HepG2 (cell line): Measurements from ENCODE around the gene ACD. TPM values are rescaled to one million over a fixed set of nuclear protein-coding genes. Genes with fewer than 3 reads are reported as not detected.
A peak's percentile ranks its signal among the peaks of the same experiment; 100 is the strongest.

Experiments used
- ARID2 ChIP-seq: sonication (generic); formaldehyde crosslinking; IDR thresholded peaks from 2 replicates; pipeline ENCODE4 v1.8.1; 2022; ENCODE audit warnings: mild to moderate bottlenecking, missing genetic modification reagents, borderline replicate concordance
- CBX2 ChIP-seq, 2 experiments: fragments of 200-600 bp in 1 of 2; sonication (generic); formaldehyde crosslinking in 1 of 2; IDR thresholded peaks; 2 replicates each; pipeline versions ENCODE4 v1.7.0 to v1.8.1; 2018 to 2022; ENCODE audit warnings: low read depth in 2 of 2, low read length in 1 of 2, mild to moderate bottlenecking in 1 of 2, missing genetic modification reagents in 1 of 2
- CCAR2 ChIP-seq: fragments of 200-400 bp; formaldehyde crosslinking; optimal IDR thresholded peaks from 2 replicates; pipeline ENCODE3; 2018; ENCODE audit warnings: low read depth, mild to moderate bottlenecking, low read length, moderate library complexity
- ERF ChIP-seq: IDR thresholded peaks from 2 replicates; pipeline ENCODE4 v1.6.1; 2018; ENCODE audit warnings: missing biosample characterization, missing genetic modification reagents
- HDAC1 ChIP-seq: sonication (generic); formaldehyde crosslinking; IDR thresholded peaks from 2 replicates; pipeline ENCODE4 v1.5.1; 2020; ENCODE audit warnings: mild to moderate bottlenecking, missing genetic modification reagents
- HNRNPLL ChIP-seq: fragments of 200-400 bp; formaldehyde crosslinking; IDR thresholded peaks from 2 replicates; pipeline ENCODE4 v1.6.1; 2017; ENCODE audit warnings: mild to moderate bottlenecking, low read depth, low read length; ENCODE audit not compliant: poor library complexity, severe bottlenecking
- MED13 ChIP-seq: sonication (generic); formaldehyde crosslinking; IDR thresholded peaks from 2 replicates; pipeline ENCODE4 v1.5.0; 2020; ENCODE audit warnings: missing genetic modification reagents
- MIER2 ChIP-seq: IDR thresholded peaks from 2 replicates; pipeline ENCODE4 v1.6.1; 2016; ENCODE audit warnings: missing biosample characterization, missing genetic modification reagents
- NFKBIZ ChIP-seq: IDR thresholded peaks from 2 replicates; pipeline ENCODE4 v1.6.1; 2018; ENCODE audit warnings: missing genetic modification reagents, missing compliant biosample characterization
- RFXANK ChIP-seq: IDR thresholded peaks from 2 replicates; pipeline ENCODE4 v1.6.1; 2016
- RXRA ChIP-seq: sonication (generic); formaldehyde crosslinking; IDR thresholded peaks from 2 replicates; pipeline ENCODE4 v1.5.1; 2020; ENCODE audit warnings: missing genetic modification reagents
- SALL2 ChIP-seq: sonication (generic); formaldehyde crosslinking; IDR thresholded peaks from 2 replicates; pipeline ENCODE4 v1.8.1; 2023; ENCODE audit warnings: mild to moderate bottlenecking, missing genetic modification reagents, inconsistent platforms
- THAP11 ChIP-seq: IDR thresholded peaks from 2 replicates; pipeline ENCODE4 v1.6.1; 2016; ENCODE audit warnings: missing biosample characterization, missing genetic modification reagents
- TOE1 ChIP-seq: sonication (generic); formaldehyde crosslinking; IDR thresholded peaks from 2 replicates; pipeline ENCODE4 v1.4.0; 2020; ENCODE audit warnings: mild to moderate bottlenecking, missing genetic modification reagents
- ZNF619 ChIP-seq: sonication (generic); formaldehyde crosslinking; IDR thresholded peaks from 2 replicates; pipeline ENCODE4 v1.4.0; 2020; ENCODE audit warnings: mild to moderate bottlenecking, missing genetic modification reagents
- polyA plus RNA-seq, 8 experiments: library from polyadenylated mRNA; depleted of rRNA in 3 of 8; stranded (reverse) in 7 of 8; unstranded in 1 of 8; fragments of >200 nt; fragmentation: Illumina TruSeq in 4 of 8; extraction: Trizol in 4 of 8; gene quantifications; 2 replicates each; pipeline versions ENCODE4 v1.2.1 to v1.2.3, GENCODE V29; 2011 to 2016; ENCODE audit warnings: low read depth in 4 of 8, missing spikeins in 1 of 8, mixed read lengths in 1 of 8; ENCODE audit not compliant: insufficient read depth in 1 of 8
- total RNA-seq, 5 experiments: library from RNA; depleted of rRNA; stranded (reverse); fragments of >200 nt; fragmentation: Illumina TruSeq; extraction: Trizol; gene quantifications; 2 replicates each; pipeline ENCODE4 v1.2.3, GENCODE V29; 2016; ENCODE audit warnings: low read depth in 1 of 5
- TF ChIP-seq, protein P1 (sequence below): sonication (generic); formaldehyde crosslinking; IDR thresholded peaks from 2 replicates; pipeline ENCODE4 v1.8.1; 2023; ENCODE audit warnings: mild to moderate bottlenecking, missing genetic modification reagents
- TF ChIP-seq, protein P2 (sequence below): IDR thresholded peaks from 2 replicates; pipeline ENCODE4 v1.4.0; 2020; ENCODE audit warnings: mild to moderate bottlenecking, missing genetic modification reagents
- TF ChIP-seq, protein P3 (sequence below): sonication (generic); formaldehyde crosslinking; IDR thresholded peaks from 2 replicates; pipeline ENCODE4 v1.8.1; 2022; ENCODE audit warnings: mild to moderate bottlenecking, missing genetic modification reagents

ACD gene
- total and polyA plus RNA-seq, 2 of the 13 experiments (the other 11 are each of a cell fraction or from before 2014, with no cell fraction given), result 32.6 to 38.3 TPM

DNA sequence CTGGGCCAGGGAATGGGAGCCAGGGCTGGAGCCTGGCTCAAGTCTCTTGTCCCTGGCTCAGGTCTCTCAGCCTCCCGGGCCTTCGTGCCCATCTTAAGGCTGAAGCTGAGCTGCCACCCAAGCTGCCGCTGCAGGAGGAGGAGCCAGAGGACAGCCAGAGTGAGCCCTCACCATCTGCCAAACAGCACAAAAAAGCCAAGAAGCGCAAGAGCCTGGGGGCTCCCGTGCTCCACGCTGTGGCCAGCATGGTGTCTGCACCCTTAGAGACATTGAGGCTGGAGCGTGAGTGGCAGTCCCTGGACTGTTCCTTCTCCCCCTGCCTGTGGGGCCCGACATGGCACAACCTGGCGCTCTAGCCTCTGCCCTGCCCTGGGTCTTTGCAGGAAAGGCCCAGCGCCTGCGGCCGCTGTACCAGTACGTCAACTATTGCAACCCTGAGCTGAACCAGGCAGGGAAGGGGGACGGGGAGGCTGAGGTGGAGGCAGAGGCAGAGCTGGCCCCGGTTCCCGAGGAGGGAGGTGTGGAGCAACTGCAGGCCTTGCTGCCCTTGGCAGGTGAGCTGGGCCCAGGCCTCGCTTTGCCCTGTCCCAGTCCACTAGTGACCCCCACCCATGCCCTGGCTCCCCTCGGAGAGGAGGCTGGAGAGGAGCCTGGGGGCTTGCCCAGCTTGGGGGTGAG is 7.9 kb upstream of the ACD start (continued):
- TF ChIP-seq MIER2 (CRISPR knock-in tag), result peak; percentile 90
- peak; percentile 37; the same call in 1 of the 2 replicates for TF ChIP-seq SALL2
- TF ChIP-seq HDAC1, result peak; percentile 55
- TF ChIP-seq ARID2 (CRISPR knock-in tag), result peak; percentile 93; the same call in 1 of the 2 replicates
- TF ChIP-seq RFXANK (CRISPR knock-in tag), result peak; percentile 89; the same call in 1 of the 2 replicates
- TF ChIP-seq NFKBIZ (CRISPR knock-in tag), result 0 out of 2 replicates have a peak, but pooled peaks have one; percentile 60
- TF ChIP-seq CBX2 (IDR thresholded peaks at IDR 0.05; ENCODE audit: low read depth, low read length), result no peak
- TF ChIP-seq CBX2 (CRISPR knock-in tag; IDR thresholded peaks at IDR 0.05; ENCODE audit: low read depth), result 0 out of 2 replicates have a peak, but pooled peaks have one; percentile 79
- TF ChIP-seq ERF, result peak; percentile 94
- peak; percentile 92 for TF ChIP-seq THAP11 (CRISPR knock-in tag)
- no peak for TF ChIP-seq CCAR2
- TF ChIP-seq MED13 (CRISPR knock-in tag), result no peak
- no peak; the same call in 1 of the 2 replicates for TF ChIP-seq RXRA (CRISPR knock-in tag)
- TF ChIP-seq, protein P1, sequence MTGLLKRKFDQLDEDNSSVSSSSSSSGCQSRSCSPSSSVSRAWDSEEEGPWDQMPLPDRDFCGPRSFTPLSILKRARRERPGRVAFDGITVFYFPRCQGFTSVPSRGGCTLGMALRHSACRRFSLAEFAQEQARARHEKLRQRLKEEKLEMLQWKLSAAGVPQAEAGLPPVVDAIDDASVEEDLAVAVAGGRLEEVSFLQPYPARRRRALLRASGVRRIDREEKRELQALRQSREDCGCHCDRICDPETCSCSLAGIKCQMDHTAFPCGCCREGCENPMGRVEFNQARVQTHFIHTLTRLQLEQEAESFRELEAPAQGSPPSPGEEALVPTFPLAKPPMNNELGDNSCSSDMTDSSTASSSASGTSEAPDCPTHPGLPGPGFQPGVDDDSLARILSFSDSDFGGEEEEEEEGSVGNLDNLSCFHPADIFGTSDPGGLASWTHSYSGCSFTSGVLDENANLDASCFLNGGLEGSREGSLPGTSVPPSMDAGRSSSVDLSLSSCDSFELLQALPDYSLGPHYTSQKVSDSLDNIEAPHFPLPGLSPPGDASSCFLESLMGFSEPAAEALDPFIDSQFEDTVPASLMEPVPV (CRISPR knock-in tag), result 0 out of 2 replicates have a peak, but pooled peaks have one; percentile 21
- TF ChIP-seq, protein P2, sequence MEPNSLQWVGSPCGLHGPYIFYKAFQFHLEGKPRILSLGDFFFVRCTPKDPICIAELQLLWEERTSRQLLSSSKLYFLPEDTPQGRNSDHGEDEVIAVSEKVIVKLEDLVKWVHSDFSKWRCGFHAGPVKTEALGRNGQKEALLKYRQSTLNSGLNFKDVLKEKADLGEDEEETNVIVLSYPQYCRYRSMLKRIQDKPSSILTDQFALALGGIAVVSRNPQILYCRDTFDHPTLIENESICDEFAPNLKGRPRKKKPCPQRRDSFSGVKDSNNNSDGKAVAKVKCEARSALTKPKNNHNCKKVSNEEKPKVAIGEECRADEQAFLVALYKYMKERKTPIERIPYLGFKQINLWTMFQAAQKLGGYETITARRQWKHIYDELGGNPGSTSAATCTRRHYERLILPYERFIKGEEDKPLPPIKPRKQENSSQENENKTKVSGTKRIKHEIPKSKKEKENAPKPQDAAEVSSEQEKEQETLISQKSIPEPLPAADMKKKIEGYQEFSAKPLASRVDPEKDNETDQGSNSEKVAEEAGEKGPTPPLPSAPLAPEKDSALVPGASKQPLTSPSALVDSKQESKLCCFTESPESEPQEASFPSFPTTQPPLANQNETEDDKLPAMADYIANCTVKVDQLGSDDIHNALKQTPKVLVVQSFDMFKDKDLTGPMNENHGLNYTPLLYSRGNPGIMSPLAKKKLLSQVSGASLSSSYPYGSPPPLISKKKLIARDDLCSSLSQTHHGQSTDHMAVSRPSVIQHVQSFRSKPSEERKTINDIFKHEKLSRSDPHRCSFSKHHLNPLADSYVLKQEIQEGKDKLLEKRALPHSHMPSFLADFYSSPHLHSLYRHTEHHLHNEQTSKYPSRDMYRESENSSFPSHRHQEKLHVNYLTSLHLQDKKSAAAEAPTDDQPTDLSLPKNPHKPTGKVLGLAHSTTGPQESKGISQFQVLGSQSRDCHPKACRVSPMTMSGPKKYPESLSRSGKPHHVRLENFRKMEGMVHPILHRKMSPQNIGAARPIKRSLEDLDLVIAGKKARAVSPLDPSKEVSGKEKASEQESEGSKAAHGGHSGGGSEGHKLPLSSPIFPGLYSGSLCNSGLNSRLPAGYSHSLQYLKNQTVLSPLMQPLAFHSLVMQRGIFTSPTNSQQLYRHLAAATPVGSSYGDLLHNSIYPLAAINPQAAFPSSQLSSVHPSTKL (CRISPR knock-in tag), result peak; percentile 57
- TF ChIP-seq HNRNPLL, result peak; percentile 67
- TF ChIP-seq, protein P3, sequence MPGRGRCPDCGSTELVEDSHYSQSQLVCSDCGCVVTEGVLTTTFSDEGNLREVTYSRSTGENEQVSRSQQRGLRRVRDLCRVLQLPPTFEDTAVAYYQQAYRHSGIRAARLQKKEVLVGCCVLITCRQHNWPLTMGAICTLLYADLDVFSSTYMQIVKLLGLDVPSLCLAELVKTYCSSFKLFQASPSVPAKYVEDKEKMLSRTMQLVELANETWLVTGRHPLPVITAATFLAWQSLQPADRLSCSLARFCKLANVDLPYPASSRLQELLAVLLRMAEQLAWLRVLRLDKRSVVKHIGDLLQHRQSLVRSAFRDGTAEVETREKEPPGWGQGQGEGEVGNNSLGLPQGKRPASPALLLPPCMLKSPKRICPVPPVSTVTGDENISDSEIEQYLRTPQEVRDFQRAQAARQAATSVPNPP (CRISPR knock-in tag), result peak; percentile 55; the same call in 1 of the 2 replicates
- peak; percentile 88; the same call in 1 of the 2 replicates for TF ChIP-seq ZNF619 (CRISPR knock-in tag)
- TF ChIP-seq TOE1 (CRISPR knock-in tag), result 0 out of 2 replicates have a peak, but pooled peaks have one; percentile 33
